Mammary epithelial cell (primary cell): Measurements from ENCODE around the gene DMD.

Experiments
- CTCF ChIP-seq, 2 donors: IDR thresholded peaks in 1 of 2; conservative IDR thresholded peaks in 1 of 2; 2 replicates each; pipeline ENCODE4 v1.5.1; 2011 to 2012; ENCODE audit warnings: inconsistent platforms in 2 of 2, low read length in 2 of 2, mild to moderate bottlenecking in 2 of 2, control low read depth in 1 of 2, low read depth in 1 of 2; ENCODE audit not compliant: insufficient read depth in 1 of 2; ENCODE audit errors: extremely low read depth in 1 of 2
- EZH2 ChIP-seq: IDR thresholded peaks from 2 replicates; pipeline ENCODE4 v1.6.1; 2012; ENCODE audit warnings: low read length, inconsistent platforms, borderline replicate concordance

- no peak for TF ChIP-seq CTCF (conservative IDR thresholded peaks at IDR 0.05 in 1 of 2, IDR thresholded peaks at IDR 0.05 in 1 of 2; ENCODE audit: extremely low read depth in 1 of 2, insufficient read depth in 1 of 2, low read depth in 1 of 2, low read length in 2 of 2)
- no peak for TF ChIP-seq EZH2
These were observed 1965.6 kb downstream of the DMD start for GRCh38 chrX:31245714-31246113.
